Gastrocnemius medialis (tissue), 4 donors: ENCODE results near the gene ZNF672.

ENCODE experiments used
- CTCF ChIP-seq, 5 experiments: fragments of 450-650 bp in 3 of 5; fragments of 200-600 bp in 2 of 5; sonication (generic) in 2 of 5; IDR thresholded peaks in 4 of 5; conservative IDR thresholded peaks in 1 of 5; 1 replicate in 4 of 5; 2 replicates in 1 of 5; pipeline ENCODE4 v1.5.1; 2016 to 2019; ENCODE audit warnings: antibody characterized with exemption in 5 of 5, mild to moderate bottlenecking in 3 of 5, moderate library complexity in 3 of 5
- POLR2A ChIP-seq, 2 donors: fragments of 450-650 bp; IDR thresholded peaks; one replicate each; pipeline ENCODE4 v1.6.1; 2017; ENCODE audit warnings: antibody characterized with exemption in 2 of 2, mild to moderate bottlenecking in 2 of 2, moderate library complexity in 2 of 2

GRCh38 chr1:248849152-248849551, 11.1 kb downstream of the ZNF672 start:
- TF ChIP-seq CTCF (IDR thresholded peaks at IDR 0.05 in 4 of 5, conservative IDR thresholded peaks at IDR 0.05 in 1 of 5): no peak
- no peak for TF ChIP-seq POLR2A (IDR thresholded peaks at IDR 0.05)
